ENCODE results near the gene ESR2.
"Not testable (repeated sequence)": the region's sequence is repeated elsewhere in the genome, so short reads cannot be mapped to it uniquely, and the experiment has no call there.

The ESR2 gene

DNA sequence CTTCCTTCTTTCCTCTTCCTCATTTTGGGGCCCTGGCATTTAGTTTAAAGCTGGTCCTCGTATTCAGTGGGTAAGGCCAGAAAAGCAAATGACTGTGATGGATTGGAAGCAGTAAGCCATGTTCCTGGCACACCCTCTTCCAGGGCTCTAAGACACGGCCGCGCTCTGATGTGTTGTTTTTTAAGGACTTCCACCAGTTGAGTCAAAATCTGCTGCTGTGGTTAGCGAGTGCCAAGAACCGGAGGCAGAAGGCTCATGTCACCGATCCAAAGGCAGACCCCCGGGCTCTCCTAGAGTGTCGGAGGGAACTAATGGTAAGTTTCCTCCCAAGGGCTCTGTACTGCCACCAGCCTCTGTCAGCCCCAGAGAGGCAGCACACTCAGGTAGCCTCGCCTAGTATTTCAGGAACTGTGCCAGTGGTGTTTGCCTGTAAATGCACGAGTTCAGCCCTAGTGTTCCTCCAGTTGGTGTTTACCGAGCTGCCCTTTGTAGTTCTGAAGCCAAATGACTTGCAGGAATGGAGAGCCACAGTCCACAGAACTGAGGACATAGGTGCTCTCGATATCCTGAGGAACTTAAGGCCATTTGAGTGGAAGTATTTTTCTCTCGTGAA, 72.7 kb downstream of the ESR2 start:
- no peak for DNase-seq (ENCODE audit: low read depth in 3 of 3)

DNA sequence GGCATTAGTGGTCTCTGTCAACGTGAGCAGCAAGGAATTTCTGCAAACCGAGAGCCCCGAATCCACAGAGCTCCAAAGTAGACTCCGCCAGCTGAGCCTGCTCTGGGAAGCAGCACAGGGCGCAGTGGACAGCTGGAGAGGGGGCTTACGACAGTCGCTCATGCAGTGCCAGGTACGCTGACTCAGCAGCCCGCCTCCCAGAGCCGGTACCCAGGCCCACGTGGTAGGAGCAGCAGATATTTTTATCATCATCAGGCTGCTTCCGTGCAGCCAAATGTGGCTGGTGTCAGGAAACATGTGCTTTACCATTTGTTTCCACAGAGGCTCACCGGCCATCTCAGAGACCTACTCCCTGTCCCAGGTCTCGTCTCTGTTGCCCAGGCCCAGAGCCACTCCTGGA, 73.7 kb downstream of the ESR2 start:
- no peak for DNase-seq (ENCODE audit: low read depth in 3 of 3)

DNA sequence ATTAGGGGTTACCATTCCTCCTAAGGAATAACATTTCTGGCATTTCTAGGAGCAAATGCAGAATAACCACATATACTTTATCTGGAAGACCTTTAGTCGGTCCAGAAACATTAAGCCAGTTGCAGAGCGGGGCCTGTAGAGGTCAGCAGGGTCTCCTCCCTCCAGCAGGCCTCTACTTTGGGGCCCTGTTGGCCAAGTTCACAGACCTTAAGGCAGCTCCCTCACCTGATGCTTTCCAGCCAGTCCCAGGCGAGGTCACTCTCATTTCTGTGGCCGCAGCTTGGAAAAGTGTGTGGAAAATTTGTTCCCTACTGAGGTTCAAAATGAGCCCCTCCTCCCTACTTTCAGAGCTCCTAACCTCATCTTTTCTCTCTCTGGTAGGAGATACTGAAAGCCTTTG, 74.1 kb downstream of the ESR2 start:
- no peak for DNase-seq (ENCODE audit: low read depth in 3 of 3)

DNA sequence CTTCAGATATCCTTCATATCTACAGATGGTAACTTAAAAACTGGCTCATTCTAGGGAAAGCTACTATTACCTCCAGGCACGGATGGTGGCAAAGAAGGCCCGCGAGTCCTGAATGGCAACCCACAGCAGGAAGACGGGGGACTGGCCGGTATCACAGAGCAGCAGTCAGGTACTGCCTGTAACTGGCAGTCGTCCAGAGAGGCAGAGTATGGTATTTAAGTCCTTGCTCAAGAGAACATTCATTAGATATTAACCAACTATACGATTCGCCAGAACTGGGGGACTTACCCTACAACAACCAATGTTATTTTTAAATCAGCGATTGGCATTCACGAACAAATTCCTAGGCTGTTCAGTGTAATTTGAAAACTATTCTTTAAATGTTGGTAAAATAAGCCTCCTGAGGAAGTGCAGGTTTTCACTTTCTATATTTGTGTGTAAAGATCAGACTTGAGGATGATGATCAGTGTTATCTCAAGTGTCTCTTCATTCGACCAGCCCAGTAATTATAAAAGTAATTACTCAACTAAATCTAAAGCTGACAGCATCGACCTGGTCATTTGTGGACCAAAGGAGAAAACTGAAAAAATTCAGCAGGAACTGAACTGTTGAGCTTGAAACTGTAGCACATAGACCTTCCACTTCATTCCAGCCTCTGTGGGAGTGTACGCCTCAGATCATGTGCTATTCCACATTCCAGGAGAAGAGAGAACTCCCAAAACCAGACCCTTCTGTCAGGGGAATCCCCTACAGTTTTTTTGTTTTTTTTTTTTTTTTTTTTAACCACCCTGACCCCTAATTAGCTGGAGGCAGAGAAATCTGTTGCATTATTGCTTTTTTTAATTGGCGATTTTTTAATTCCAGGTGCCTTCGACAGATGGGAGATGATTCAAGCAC, 75.6 kb downstream of the ESR2 start:
- no peak for DNase-seq (ENCODE audit: low read depth in 3 of 3)

DNA sequence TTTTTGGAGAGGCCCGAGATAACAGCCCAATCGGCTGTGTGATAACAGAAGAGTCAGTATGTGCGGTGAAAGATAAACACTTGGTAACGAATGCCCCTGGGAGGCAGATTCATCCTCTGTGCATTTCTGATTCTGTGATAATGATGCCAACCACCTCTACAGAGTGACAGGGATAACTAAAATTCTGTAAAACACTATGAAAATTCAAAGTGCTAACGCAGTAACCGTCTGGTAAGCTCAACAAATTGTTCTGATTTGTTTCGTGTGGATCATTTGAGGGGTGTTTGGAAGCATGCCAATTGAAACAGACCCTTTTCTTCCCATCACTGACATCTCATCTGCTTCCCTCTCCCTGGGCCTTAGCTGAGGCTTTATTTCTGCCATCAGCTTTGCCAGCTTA, 76.3 kb downstream of the ESR2 start:
- DNase-seq (ENCODE audit: low read depth in 3 of 3), result no peak

DNA sequence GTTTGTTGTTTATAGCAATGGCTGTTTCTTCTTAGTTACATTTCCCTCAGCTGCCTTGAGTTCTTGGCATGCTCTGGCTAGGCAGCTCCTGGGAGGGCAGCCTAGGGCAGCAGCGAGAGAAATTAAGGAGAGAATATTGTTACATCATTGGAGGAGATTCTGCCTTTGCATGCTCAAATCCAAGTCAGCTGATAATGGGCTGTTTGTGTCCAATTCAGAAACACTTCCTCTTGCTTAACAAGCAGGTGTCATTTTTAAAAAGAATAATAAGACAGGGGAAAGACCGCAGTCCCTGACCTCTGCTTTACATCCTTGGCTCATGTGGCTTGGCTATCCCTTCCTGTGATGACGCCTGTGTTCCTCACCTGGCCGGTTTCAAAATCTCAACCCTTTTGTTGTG, 76.9 kb downstream of the ESR2 start:
- no peak for DNase-seq (ENCODE audit: low read depth in 3 of 3)

DNA sequence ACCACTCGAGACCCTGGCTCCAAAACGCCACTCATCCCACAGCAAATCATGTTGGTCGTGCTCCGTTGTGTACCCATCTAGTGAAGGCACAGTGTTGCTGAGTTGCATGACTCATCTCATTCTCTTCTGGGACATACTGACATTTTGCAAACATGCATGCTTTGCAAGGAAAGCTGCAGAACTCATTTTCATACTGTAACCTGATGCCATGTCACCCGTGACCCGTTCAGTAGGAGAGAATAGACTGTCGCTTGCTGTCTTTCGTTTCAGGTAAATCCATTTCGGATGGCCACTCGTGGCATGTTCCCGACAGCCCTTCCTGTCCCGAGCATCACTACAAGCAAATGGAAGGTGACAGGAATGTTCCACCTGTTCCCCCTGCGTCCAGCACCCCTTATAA, 78.2 kb downstream of the ESR2 start:
- no peak for DNase-seq (ENCODE audit: low read depth in 3 of 3)

DNA sequence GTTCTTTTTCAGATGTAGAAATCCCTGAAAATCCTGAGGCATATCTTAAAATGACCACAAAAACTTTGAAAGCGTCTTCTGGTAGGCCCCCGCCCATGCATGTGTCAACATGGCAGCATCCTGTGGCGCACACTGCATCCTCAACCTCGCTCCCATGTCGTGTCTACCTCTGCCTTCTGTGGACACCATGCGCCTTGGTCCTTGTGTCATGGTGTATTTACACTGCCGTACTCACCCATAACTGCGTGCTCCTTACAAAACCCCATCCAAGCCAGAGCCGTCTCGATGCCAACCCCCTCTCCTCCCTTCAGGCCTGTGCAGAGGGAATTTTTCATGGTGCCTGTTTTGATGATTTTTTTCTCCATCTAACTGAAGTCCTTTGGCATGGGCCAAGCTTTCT, 78.9 kb downstream of the ESR2 start:
- DNase-seq (ENCODE audit: low read depth in 3 of 3), result no peak

DNA sequence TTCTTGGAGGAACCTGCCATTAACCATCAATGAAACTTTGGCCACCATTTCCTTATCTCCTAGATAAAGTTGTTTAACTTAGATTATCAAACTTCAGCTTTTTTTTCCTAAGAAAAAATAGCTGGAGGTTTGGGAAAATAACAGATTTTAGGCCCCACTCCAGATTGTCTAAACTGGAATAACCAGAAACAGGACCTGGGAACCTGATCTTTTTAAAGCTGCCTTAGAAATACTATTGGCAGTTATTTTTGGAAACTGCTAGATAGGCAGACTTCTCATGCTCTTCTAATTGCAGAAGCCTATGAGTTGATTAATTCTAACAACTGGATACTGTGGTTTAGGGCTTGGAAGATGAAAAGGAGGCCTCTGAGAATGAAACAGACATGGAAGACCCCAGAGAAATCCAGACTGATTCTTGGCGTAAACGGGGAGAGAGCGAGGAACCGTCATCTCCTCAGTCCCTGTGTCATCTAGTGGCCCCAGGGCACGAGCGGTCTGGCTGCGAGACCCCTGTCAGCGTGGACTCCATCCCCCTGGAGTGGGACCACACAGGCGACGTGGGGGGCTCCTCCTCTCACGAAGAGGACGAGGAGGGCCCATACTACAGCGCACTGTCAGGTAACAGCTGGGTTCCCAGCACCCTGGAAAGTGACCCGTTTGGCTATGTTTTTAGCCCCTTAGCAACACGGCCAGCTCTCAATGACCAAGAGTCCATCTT, 80.2 kb downstream of the ESR2 start:
- DNase-seq (ENCODE audit: low read depth in 3 of 3), result no peak

DNA sequence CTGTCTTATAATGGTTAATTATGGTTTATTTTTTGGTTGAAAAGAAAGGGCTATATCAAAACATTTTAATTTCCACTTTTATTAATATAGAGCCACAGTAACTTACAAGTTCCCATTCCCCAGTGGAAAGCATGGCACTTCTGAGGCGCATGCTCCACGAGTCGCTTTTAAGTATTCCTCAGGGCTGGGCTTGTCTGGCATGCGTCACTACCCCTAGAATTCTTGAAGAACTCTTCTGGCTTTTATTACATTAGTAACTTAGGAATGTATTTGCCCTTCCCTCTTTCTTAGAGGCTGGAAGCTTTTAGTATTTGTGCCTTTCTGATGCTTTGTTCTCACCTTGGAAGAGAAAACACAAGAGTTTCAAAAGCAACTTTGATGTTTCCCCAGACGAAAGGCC, 81.1 kb downstream of the ESR2 start:
- DNase-seq (ENCODE audit: low read depth in 3 of 3), result no peak

DNA sequence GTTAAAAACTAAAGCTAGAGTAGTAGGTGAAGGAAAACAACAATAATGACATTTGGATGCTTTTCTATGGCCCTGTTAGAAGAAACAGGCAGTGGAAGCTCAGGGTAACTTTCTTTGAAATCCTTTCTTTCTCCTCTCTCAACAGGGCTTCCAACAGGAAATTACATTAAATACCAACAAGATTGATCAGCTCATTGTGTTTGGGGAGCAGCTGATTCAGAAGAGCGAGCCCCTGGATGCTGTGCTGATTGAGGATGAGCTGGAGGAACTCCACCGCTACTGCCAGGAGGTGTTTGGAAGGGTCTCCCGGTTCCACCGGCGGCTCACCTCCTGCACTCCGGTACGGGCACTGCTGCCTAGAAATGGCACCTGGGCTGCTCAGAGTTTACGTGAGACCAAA, 81.5 kb downstream of the ESR2 start:
- no peak for DNase-seq (ENCODE audit: low read depth in 3 of 3)

DNA sequence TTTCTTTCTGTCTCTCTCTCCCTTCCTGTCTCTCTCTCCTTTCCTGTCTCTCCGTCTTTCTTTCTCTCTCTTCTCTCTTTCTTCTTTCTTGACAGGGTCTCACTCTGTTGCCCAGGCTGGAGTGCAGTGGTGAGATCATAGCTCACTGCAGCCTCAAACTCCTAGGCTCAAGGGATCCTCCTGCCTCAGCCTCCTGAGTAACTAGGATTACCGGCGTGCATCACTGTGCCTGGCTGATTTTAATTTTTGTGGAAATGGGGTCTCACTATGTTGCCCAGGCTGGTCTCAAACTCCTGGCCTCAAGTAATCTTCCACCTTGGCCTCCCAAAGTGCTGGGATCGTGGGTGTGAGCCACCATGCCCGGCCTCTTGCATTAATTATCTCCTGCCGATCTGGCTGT, 83.3 kb downstream of the ESR2 start:
- not testable (repeated sequence) for DNase-seq (ENCODE audit: low read depth in 3 of 3)

DNA sequence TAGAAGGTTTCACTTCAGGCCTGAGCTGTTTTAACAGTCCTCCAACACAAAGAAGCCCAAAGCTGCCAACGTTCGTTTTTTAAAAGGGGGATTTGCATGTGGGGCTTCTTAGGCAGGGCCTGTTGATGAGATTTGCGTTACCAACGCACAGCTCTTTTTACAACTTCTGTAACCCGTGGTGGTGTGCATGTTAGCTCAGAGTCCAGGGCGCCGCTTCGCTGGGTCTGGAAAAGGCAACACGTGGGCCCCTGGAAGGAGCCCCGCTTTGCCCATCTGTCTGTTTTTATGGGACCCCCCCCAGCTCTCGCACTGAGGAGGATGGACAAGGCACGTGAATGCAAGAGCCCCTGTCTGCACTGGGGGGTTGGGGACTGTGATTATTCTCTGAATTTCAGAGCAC, 84.0 kb downstream of the ESR2 start:
- DNase-seq (ENCODE audit: low read depth in 3 of 3), result no peak

DNA sequence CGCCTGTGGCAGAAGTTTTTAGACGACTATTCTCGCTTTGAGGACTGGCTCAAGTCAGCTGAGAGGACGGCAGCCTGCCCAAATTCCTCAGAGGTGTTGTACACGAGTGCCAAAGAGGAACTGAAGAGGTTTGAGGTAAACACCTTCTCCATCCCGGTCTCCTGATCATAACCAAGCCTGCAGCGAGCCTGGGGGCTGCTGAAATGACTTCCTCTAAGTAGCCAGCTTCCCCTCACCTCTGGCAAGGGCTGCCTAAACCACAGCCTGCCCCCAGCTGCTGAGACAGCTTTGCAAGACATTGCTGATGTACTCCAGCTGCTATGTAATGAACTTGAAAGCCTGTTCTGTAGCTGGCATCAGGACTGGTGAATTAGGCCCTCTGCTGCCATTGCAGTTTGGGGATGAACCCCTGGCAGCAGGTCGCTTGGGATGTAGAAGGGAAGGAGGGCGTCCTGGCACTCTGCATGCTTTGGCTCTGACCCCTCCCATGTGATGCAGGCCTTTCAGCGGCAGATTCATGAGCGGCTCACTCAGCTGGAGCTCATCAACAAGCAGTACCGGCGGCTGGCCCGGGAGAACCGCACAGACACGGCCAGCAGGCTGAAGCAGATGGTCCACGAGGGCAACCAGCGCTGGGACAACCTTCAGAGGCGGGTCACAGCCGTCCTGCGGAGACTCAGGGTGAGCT, 84.6 kb downstream of the ESR2 start:
- DNase-seq (ENCODE audit: low read depth in 3 of 3), result no peak

DNA sequence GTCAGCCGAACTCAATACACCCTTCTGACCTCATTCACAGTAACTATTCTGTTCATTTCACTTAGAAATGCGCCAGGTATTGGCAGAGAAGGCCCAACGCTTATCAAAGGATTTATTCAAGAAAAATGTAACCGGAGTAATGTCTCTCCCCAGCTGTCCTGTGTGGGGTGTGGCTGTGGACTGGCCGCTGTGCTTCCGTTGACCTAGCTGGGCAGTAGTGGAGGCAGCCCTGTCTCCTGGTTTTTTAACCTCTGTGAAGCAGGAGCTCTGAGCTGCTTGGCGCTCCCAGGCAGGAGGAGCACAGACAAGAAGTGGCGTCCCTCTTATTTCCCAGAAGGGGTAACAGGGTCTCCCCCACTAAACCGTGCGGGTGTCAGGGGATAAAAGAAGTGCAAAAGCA, 85.2 kb downstream of the ESR2 start:
- DNase-seq (ENCODE audit: low read depth in 3 of 3), result no peak

DNA sequence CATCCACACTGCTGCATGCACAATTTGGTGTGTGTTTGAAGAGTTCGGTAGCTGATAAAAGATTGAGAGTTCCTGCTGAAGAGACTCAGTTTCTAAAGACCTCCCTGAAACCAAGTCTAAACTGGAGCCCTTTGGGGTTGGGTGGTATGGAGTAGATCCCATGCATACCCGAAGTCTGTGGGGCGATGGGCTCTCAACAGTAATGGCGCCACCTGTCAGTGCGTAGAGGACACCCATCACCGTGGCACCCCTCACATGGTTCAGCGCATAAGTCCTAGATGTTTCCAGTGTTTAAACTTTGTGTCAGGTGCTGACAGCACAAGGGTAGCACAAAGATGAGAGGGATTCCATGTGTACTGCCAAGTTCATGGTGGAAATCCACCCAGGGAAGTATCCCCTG, 85.9 kb downstream of the ESR2 start:
- no peak for DNase-seq (ENCODE audit: low read depth in 3 of 3)

DNA sequence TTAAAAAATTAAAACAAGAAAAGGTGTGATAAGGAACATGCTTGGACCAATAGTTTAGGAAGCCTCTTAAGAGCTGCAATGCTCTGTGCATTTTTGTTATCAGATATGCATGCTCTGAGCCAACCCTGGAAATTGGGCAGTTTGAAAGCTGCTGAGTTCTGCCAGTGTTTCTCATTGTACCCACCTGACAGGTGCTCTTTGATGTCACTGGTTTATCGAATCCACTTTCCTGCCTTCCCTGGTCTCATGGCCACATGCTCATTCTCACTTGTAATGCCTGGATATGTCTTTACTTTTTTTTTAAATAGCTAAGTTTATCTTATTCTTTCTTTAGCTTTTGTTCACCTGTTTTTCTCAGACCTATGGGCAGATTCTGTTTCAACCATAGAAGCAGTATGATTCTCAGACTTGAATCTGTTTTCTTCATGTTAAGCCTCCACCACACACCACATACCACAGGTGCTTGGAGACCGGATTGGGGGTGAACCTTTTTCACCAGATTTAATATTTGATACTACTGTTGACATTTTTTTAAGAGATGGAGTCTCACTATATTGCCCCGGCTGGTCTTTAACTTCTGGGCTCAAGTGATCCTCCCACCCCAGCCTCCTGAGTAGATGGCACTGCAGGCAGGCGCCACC, 90.7 kb downstream of the ESR2 start:
- no peak for DNase-seq (ENCODE audit: low read depth in 3 of 3)

DNA sequence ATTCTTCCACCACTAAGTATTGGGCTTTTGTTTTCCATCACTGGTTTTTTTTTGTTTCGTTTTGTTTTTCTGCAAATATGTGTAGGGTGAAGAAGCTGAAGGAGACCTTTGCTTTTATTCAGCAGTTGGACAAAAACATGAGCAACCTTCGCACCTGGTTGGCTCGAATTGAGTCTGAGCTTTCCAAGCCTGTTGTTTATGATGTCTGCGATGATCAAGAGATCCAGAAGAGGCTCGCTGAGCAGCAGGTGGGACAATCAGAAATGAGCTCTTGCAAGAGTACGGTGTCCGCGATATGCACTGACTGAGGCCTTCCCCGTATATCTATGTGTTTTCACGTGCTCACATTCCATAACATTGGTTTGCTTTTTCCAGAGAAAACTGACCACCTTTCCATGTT, 91.5 kb downstream of the ESR2 start:
- no peak for DNase-seq (ENCODE audit: low read depth in 3 of 3)

DNA sequence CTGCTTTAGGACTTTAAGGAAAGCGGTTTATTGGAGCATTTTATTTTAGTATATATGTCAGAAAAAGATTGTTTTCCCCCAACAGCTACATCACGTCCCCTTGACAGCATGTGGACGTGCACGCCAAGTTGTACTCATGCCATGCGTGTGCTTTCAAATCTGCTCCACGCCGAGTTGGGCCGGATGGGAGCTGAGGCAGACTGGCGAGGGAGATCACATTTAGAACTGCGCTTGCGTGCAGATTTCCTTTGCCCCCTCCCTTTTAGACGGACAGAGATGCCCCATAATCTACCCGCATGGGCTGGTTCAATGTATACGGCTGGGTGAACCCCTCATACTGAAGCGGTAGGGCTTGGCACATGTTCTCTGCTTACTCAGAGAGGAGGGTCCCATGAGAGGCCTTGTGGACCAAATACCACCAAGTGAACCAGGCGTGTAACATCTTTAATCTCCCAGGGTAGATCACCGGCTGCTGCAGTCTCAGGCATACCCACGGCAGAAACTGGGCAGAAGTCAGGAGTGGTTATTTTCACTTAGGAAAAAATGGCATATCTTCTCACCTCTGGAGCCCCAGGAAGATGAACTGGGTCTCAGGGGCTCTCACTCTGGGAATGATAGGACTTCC, 92.1 kb downstream of the ESR2 start:
- no peak for DNase-seq (ENCODE audit: low read depth in 3 of 3)

DNA sequence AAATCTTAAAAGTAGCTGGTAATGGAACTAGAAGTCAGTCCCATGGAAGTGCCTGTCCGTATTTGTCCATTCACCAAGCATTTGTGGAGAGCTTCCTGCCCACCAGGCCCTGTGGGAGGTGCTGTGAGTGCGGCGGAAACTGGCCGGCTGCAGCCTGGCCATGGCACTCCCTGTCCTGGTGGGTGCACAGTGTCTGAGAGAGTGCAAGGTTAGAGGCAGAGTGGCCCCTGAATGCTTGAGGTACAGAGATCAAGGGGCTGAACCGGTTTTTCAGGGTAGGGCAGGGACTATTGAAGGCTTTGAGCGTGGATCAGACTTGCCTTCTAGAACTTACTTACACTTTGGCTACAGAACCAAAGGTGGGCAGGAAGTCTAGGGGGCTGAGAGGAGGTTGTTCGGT, 92.9 kb downstream of the ESR2 start:
- DNase-seq (ENCODE audit: low read depth in 3 of 3), result no peak

DNA sequence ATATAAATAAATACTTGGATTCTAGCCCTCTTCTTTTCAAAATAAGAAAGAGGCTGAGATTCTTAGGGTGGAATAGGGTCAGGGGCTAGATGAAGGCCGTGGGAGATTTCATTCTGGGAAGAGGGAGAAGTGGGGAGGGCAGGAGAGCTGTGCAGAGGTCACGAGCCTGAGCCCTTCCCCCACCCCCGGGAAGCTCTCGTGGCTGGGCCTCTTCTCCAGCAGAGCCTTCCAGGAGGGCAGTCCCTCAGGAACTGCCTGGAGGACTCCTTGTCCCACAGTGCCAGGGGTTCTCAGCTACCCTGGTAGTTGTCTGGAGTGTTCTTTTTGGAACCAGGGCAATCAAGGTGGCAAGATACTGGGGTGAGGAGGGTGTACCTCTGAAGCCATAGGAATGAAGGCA, 94.0 kb downstream of the ESR2 start:
- DNase-seq (ENCODE audit: low read depth in 3 of 3), result no peak
